HepG2 (cell line): ENCODE data around the gene CTU1. TPM values are rescaled to one million over a fixed set of nuclear protein-coding genes. Genes with fewer than 3 reads are reported as not detected.

Experiments used
- DDIT3 ChIP-seq: sonication (generic); formaldehyde crosslinking; IDR thresholded peaks from 2 replicates; pipeline ENCODE4 v1.4.0; 2020; ENCODE audit warnings: mild to moderate bottlenecking, missing genetic modification reagents
- HIVEP1 ChIP-seq: sonication (generic); formaldehyde crosslinking; IDR thresholded peaks from 2 replicates; pipeline ENCODE4 v1.4.0; 2020; ENCODE audit warnings: mild to moderate bottlenecking, missing genetic modification reagents
- HMGA1 ChIP-seq: sonication (generic); formaldehyde crosslinking; conservative IDR thresholded peaks from 2 replicates; pipeline ENCODE4 v1.4.0; 2020; ENCODE audit warnings: missing genetic modification reagents
- HNRNPH1 ChIP-seq: fragments of 200-400 bp; formaldehyde crosslinking; optimal IDR thresholded peaks from 2 replicates; pipeline ENCODE3; 2017; ENCODE audit warnings: mild to moderate bottlenecking, low read depth, low read length
- KDM1A ChIP-seq: IDR thresholded peaks from 2 replicates; pipeline ENCODE4 v1.6.1; 2016; ENCODE audit warnings: missing compliant biosample characterization
- MYC ChIP-seq: sonication (generic); formaldehyde crosslinking; IDR thresholded peaks from 2 replicates; pipeline ENCODE4 v1.9.0; 2021; ENCODE audit warnings: missing genetic modification reagents, borderline replicate concordance
- PBX3 ChIP-seq: sonication (generic); formaldehyde crosslinking; IDR thresholded peaks from 2 replicates; pipeline ENCODE4 v1.8.1; 2023; ENCODE audit warnings: missing genetic modification reagents, inconsistent platforms, borderline replicate concordance
- RAD21 ChIP-seq: fragments of 450-650 bp; formaldehyde crosslinking; IDR thresholded peaks from 2 replicates; pipeline ENCODE4 v1.5.0; 2020; ENCODE audit warnings: mild to moderate bottlenecking
- RBM39 ChIP-seq: fragments of 200-400 bp; formaldehyde crosslinking; IDR thresholded peaks from one replicate; pipeline ENCODE4 v1.6.1; 2018; ENCODE audit warnings: antibody characterized with exemption, mild to moderate bottlenecking, low read depth, low read length; ENCODE audit not compliant: poor library complexity, severe bottlenecking
- SAFB2 ChIP-seq: sonication (generic); formaldehyde crosslinking; IDR thresholded peaks from 2 replicates; pipeline ENCODE4 v1.5.1; 2020; ENCODE audit warnings: missing genetic modification reagents, low read depth, mild to moderate bottlenecking, borderline replicate concordance
- SMAD1 ChIP-seq: sonication (generic); formaldehyde crosslinking; IDR thresholded peaks from 2 replicates; pipeline ENCODE4 v1.4.0; 2020; ENCODE audit warnings: missing genetic modification reagents, low read depth, mild to moderate bottlenecking, borderline replicate concordance
- TEF ChIP-seq: sonication (generic); formaldehyde crosslinking; IDR thresholded peaks from 2 replicates; pipeline ENCODE4 v1.5.0; 2020; ENCODE audit warnings: missing genetic modification reagents
- ZMYM2 ChIP-seq: sonication (generic); formaldehyde crosslinking; IDR thresholded peaks from 2 replicates; pipeline ENCODE4 v1.8.0; 2022; ENCODE audit warnings: mild to moderate bottlenecking, missing genetic modification reagents
- ZNF30 ChIP-seq: sonication (generic); formaldehyde crosslinking; IDR thresholded peaks from 2 replicates; pipeline ENCODE4 v1.5.0; 2020; ENCODE audit warnings: mild to moderate bottlenecking, missing genetic modification reagents
- ZSCAN29 ChIP-seq: sonication (generic); formaldehyde crosslinking; conservative IDR thresholded peaks from 2 replicates; pipeline ENCODE4 v1.4.0; 2020; ENCODE audit warnings: mild to moderate bottlenecking, missing genetic modification reagents
- polyA plus RNA-seq, 8 experiments: library from polyadenylated mRNA; depleted of rRNA in 3 of 8; stranded (reverse) in 7 of 8; unstranded in 1 of 8; fragments of >200 nt; fragmentation: Illumina TruSeq in 4 of 8; extraction: Trizol in 4 of 8; gene quantifications; 2 replicates each; pipeline versions ENCODE4 v1.2.1 to v1.2.3, GENCODE V29; 2011 to 2016; ENCODE audit warnings: low read depth in 4 of 8, missing spikeins in 1 of 8, mixed read lengths in 1 of 8; ENCODE audit not compliant: insufficient read depth in 1 of 8
- total RNA-seq, 5 experiments: library from RNA; depleted of rRNA; stranded (reverse); fragments of >200 nt; fragmentation: Illumina TruSeq; extraction: Trizol; gene quantifications; 2 replicates each; pipeline ENCODE4 v1.2.3, GENCODE V29; 2016; ENCODE audit warnings: low read depth in 1 of 5
- TF ChIP-seq, protein P1 (sequence below): IDR thresholded peaks from 2 replicates; pipeline ENCODE4 v1.4.0; 2020; ENCODE audit warnings: mild to moderate bottlenecking, missing genetic modification reagents

Gene CTU1
- total and polyA plus RNA-seq, 2 of the 13 experiments (the other 11 are each of a cell fraction or from before 2014, with no cell fraction given), result 1.9 to 2.9 TPM

GRCh38 chr19:51108066-51108804 lies at the start of gene CTU1 (continued):
- no peak for TF ChIP-seq ZNF30 (CRISPR knock-in tag)
- no peak for TF ChIP-seq ZMYM2 (CRISPR knock-in tag)
- TF ChIP-seq PBX3, result no peak
- TF ChIP-seq SMAD1, result peak; percentile 74; the same call in 1 of the 2 replicates
- no peak for TF ChIP-seq HIVEP1 (CRISPR knock-in tag)
- TF ChIP-seq, protein P1, sequence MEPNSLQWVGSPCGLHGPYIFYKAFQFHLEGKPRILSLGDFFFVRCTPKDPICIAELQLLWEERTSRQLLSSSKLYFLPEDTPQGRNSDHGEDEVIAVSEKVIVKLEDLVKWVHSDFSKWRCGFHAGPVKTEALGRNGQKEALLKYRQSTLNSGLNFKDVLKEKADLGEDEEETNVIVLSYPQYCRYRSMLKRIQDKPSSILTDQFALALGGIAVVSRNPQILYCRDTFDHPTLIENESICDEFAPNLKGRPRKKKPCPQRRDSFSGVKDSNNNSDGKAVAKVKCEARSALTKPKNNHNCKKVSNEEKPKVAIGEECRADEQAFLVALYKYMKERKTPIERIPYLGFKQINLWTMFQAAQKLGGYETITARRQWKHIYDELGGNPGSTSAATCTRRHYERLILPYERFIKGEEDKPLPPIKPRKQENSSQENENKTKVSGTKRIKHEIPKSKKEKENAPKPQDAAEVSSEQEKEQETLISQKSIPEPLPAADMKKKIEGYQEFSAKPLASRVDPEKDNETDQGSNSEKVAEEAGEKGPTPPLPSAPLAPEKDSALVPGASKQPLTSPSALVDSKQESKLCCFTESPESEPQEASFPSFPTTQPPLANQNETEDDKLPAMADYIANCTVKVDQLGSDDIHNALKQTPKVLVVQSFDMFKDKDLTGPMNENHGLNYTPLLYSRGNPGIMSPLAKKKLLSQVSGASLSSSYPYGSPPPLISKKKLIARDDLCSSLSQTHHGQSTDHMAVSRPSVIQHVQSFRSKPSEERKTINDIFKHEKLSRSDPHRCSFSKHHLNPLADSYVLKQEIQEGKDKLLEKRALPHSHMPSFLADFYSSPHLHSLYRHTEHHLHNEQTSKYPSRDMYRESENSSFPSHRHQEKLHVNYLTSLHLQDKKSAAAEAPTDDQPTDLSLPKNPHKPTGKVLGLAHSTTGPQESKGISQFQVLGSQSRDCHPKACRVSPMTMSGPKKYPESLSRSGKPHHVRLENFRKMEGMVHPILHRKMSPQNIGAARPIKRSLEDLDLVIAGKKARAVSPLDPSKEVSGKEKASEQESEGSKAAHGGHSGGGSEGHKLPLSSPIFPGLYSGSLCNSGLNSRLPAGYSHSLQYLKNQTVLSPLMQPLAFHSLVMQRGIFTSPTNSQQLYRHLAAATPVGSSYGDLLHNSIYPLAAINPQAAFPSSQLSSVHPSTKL (CRISPR knock-in tag), result peak; percentile 50; the same call in 1 of the 2 replicates
- TF ChIP-seq SAFB2 (CRISPR knock-in tag), result no peak
- TF ChIP-seq KDM1A, result no peak
- peak; percentile 95 for TF ChIP-seq MYC (CRISPR knock-in tag)
- no peak for TF ChIP-seq RAD21 (CRISPR knock-in tag)
- TF ChIP-seq DDIT3, result no peak
- no peak for TF ChIP-seq RBM39
- no peak for TF ChIP-seq HNRNPH1
- TF ChIP-seq TEF, result no peak
- no peak for TF ChIP-seq HMGA1 (CRISPR knock-in tag)
- no peak for TF ChIP-seq ZSCAN29 (CRISPR knock-in tag)
